Vagina (tissue), 2 donors: ENCODE data around the gene B9D2.

Source experiments
- CTCF ChIP-seq, 3 experiments: fragments of 450-650 bp in 2 of 3; fragments of 200-600 bp in 1 of 3; sonication (generic) in 1 of 3; IDR thresholded peaks; one replicate each; pipeline ENCODE4 v1.5.1; 2017 to 2019; ENCODE audit warnings: antibody characterized with exemption in 3 of 3, mild to moderate bottlenecking in 2 of 3, moderate library complexity in 2 of 3
- POLR2A ChIP-seq, 2 donors: fragments of 450-650 bp; IDR thresholded peaks; one replicate each; pipeline ENCODE4 v1.6.1; 2017; ENCODE audit warnings: antibody characterized with exemption in 2 of 2, mild to moderate bottlenecking in 2 of 2, moderate library complexity in 2 of 2

- TF ChIP-seq POLR2A (IDR thresholded peaks at IDR 0.05) (no peak), CTCF (IDR thresholded peaks at IDR 0.05) (no peak)
Measured at GRCh38 chr19:41372501-41372900, 8.6 kb upstream of the B9D2 start.
